ENCODE results near the gene LSM3.

- no peak for TF ChIP-seq CTCF (IDR thresholded peaks at IDR 0.05; ENCODE audit: low read length)
- TF ChIP-seq EZH2 (IDR thresholded peaks at IDR 0.05; ENCODE audit: borderline replicate concordance, low read length): no peak
These were observed 11.6 kb upstream of the LSM3 start for GRCh38 chr3:14166877-14167603.

All from OCI-LY1 (cell line).